Suprapubic skin (tissue), 4 donors: ENCODE results near the gene ODF2.

ENCODE experiments used
- EP300 ChIP-seq: sonication (generic); formaldehyde crosslinking; IDR thresholded peaks from one replicate; pipeline ENCODE4 v1.6.1; 2017; ENCODE audit warnings: antibody characterized with exemption
- POLR2A ChIP-seq, 2 donors: fragments of 450-650 bp; IDR thresholded peaks; one replicate each; pipeline ENCODE4 v1.6.1; 2017; ENCODE audit warnings: antibody characterized with exemption in 2 of 2, mild to moderate bottlenecking in 2 of 2, moderate library complexity in 2 of 2
- POLR2AphosphoS5 ChIP-seq, 3 donors: sonication (generic); formaldehyde crosslinking; IDR thresholded peaks; one replicate each; pipeline ENCODE4 v1.6.1; 2017; ENCODE audit warnings: antibody characterized with exemption in 3 of 3
- TF ChIP-seq, protein P1 (sequence below), 2 donors: fragments of 200-600 bp in 1 of 2; fragments of 450-650 bp in 1 of 2; sonication (generic) in 1 of 2; IDR thresholded peaks; one replicate each; pipeline ENCODE4 v1.5.1; 2016 to 2019; ENCODE audit warnings: antibody characterized with exemption in 2 of 2, mild to moderate bottlenecking in 1 of 2, moderate library complexity in 1 of 2

- TF ChIP-seq, protein P1, sequence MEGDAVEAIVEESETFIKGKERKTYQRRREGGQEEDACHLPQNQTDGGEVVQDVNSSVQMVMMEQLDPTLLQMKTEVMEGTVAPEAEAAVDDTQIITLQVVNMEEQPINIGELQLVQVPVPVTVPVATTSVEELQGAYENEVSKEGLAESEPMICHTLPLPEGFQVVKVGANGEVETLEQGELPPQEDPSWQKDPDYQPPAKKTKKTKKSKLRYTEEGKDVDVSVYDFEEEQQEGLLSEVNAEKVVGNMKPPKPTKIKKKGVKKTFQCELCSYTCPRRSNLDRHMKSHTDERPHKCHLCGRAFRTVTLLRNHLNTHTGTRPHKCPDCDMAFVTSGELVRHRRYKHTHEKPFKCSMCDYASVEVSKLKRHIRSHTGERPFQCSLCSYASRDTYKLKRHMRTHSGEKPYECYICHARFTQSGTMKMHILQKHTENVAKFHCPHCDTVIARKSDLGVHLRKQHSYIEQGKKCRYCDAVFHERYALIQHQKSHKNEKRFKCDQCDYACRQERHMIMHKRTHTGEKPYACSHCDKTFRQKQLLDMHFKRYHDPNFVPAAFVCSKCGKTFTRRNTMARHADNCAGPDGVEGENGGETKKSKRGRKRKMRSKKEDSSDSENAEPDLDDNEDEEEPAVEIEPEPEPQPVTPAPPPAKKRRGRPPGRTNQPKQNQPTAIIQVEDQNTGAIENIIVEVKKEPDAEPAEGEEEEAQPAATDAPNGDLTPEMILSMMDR (IDR thresholded peaks at IDR 0.05) = no peak
- TF ChIP-seq POLR2AphosphoS5 (IDR thresholded peaks at IDR 0.05) = no peak
- no peak for TF ChIP-seq EP300
- TF ChIP-seq POLR2A (IDR thresholded peaks at IDR 0.05) = no peak
These were observed 20.2 kb upstream of the ODF2 start for GRCh38 chr9:128435611-128436010.
